NT2/D1 (cell line): Measurements from ENCODE around the gene NTRK2.

ENCODE experiments used
- DNase-seq: peaks from one replicate; pipeline ENCODE4 v3.0.0-alpha.2; 2011; ENCODE audit warnings: low read depth, low spot score
- H3K27me3 ChIP-seq: 2 replicates; pipeline ENCODE4 v1.6.0; 2011; ENCODE audit warnings: mild to moderate bottlenecking; ENCODE audit not compliant: insufficient read length, insufficient read depth
- H3K36me3 ChIP-seq: 2 replicates; pipeline ENCODE4 v1.6.1; 2011; ENCODE audit warnings: mild to moderate bottlenecking, low read length, mixed read lengths; ENCODE audit not compliant: insufficient read depth, insufficient read length
- H3K4me1 ChIP-seq: 2 replicates; pipeline ENCODE4 v1.5.1; 2011; ENCODE audit not compliant: insufficient read depth, insufficient read length
- H3K4me3 ChIP-seq: 2 replicates; pipeline ENCODE4 v1.5.1; 2011; ENCODE audit warnings: low read depth; ENCODE audit not compliant: insufficient read length
- H3K9ac ChIP-seq: 2 replicates; pipeline ENCODE4 v1.6.0; 2011; ENCODE audit warnings: low read depth; ENCODE audit not compliant: insufficient read length
- H3K9me3 ChIP-seq: 2 replicates; pipeline ENCODE4 v1.5.1; 2011; ENCODE audit warnings: mild to moderate bottlenecking, low read length; ENCODE audit not compliant: insufficient read depth
- SUZ12 ChIP-seq: IDR thresholded peaks from 2 replicates; pipeline ENCODE4 v1.6.1; 2011; ENCODE audit not compliant: insufficient read length, insufficient read depth; ENCODE audit errors: extremely low read depth
- YY1 ChIP-seq: IDR thresholded peaks from 2 replicates; pipeline ENCODE4 v1.6.1; 2011; ENCODE audit not compliant: insufficient read length, insufficient read depth
- ZNF274 ChIP-seq: IDR thresholded peaks from 2 replicates; pipeline ENCODE4 v1.6.1; 2011; ENCODE audit warnings: mild to moderate bottlenecking, low read depth, low read length

NTRK2 gene

GRCh38 chr9:84975926-84976325, 306.4 kb downstream of the NTRK2 start:
- no peak for DNase-seq
- no peak overlapping the region for H3K4me3 ChIP-seq
- TF ChIP-seq YY1 (no peak), SUZ12 (no peak), ZNF274 (no peak)
- no peaks in the 10 kb centered on the region for H3K36me3 ChIP-seq
- no peaks in the 10 kb centered on the region for H3K27me3 ChIP-seq
- H3K9me3 ChIP-seq: no peaks in the 10 kb centered on the region
- H3K4me1 ChIP-seq: no peaks in the 10 kb centered on the region
- H3K9ac ChIP-seq: no peak overlapping the region

- no peak for DNase-seq
- Histone ChIP-seq H3K4me3 (no peak overlapping the region), H3K9me3 (no peaks in the 10 kb centered on the region), H3K4me1 (no peaks in the 10 kb centered on the region), H3K27me3 (no peaks in the 10 kb centered on the region), H3K36me3 (no peaks in the 10 kb centered on the region), H3K9ac (no peak overlapping the region)
- TF ChIP-seq ZNF274 (no peak), YY1 (no peak), SUZ12 (no peak)
Measured at GRCh38 chr9:84978661-84979060, 309.1 kb downstream of the NTRK2 start.

- Histone ChIP-seq H3K9ac (no peak overlapping the region), H3K4me3 (no peak overlapping the region), H3K4me1 (no peaks in the 10 kb centered on the region), H3K9me3 (no peaks in the 10 kb centered on the region), H3K27me3 (no peaks in the 10 kb centered on the region), H3K36me3 (no peaks in the 10 kb centered on the region)
- no peak for DNase-seq
- TF ChIP-seq SUZ12 (no peak), ZNF274 (no peak), YY1 (no peak)
Measured at GRCh38 chr9:84983749-84984148, 314.2 kb downstream of the NTRK2 start.

GRCh38 chr9:84988621-84989020, 319.1 kb downstream of the NTRK2 start:
- no peak overlapping the region for H3K4me3 ChIP-seq
- H3K36me3 ChIP-seq: no peaks in the 10 kb centered on the region
- no peak for DNase-seq
- no peak for TF ChIP-seq YY1
- TF ChIP-seq SUZ12: no peak
- TF ChIP-seq ZNF274: no peak
- H3K9ac ChIP-seq: no peak overlapping the region
- H3K9me3 ChIP-seq: no peaks in the 10 kb centered on the region
- no peaks in the 10 kb centered on the region for H3K4me1 ChIP-seq
- no peaks in the 10 kb centered on the region for H3K27me3 ChIP-seq

- Histone ChIP-seq H3K9me3 (no peaks in the 10 kb centered on the region), H3K9ac (no peak overlapping the region), H3K27me3 (no peaks in the 10 kb centered on the region), H3K4me1 (no peaks in the 10 kb centered on the region), H3K36me3 (no peaks in the 10 kb centered on the region), H3K4me3 (no peak overlapping the region)
- DNase-seq: no peak
- TF ChIP-seq ZNF274: no peak
- no peak for TF ChIP-seq SUZ12
- no peak for TF ChIP-seq YY1
Measured at GRCh38 chr9:84990416-84990815, 320.9 kb downstream of the NTRK2 start.

GRCh38 chr9:84990850-84991513, 321.5 kb downstream of the NTRK2 start:
- DNase-seq: no peak
- H3K4me3 ChIP-seq: no peak overlapping the region
- TF ChIP-seq SUZ12: no peak
- TF ChIP-seq YY1: no peak
- no peak for TF ChIP-seq ZNF274

GRCh38 chr9:84991514-84991870, 322.0 kb downstream of the NTRK2 start:
- Histone ChIP-seq H3K9me3 (no peaks in the 10 kb centered on the region), H3K9ac (no peak overlapping the region), H3K4me1 (no peaks in the 10 kb centered on the region), H3K36me3 (no peaks in the 10 kb centered on the region), H3K27me3 (no peaks in the 10 kb centered on the region), H3K4me3 (no peak overlapping the region)
- DNase-seq: no peak
- TF ChIP-seq ZNF274: no peak
- no peak for TF ChIP-seq SUZ12
- TF ChIP-seq YY1: no peak

More at GRCh38 chr9:84990850-84991513, 321.5 kb downstream of the NTRK2 start:
- Histone ChIP-seq H3K4me1 (no peaks in the 10 kb centered on the region), H3K36me3 (no peaks in the 10 kb centered on the region), H3K9ac (no peak overlapping the region), H3K27me3 (no peaks in the 10 kb centered on the region), H3K9me3 (no peaks in the 10 kb centered on the region)
